HEK293T (cell line): ENCODE measurements around the gene EBPL.

Experiments used
- CTCF ChIA-PET: fragments of 350-600 bp; formaldehyde crosslinking; extraction: SDS; loops from one replicate; lab custom pipeline; 2021; ENCODE audit warnings: antibody characterized with exemption, inconsistent platforms; lab: Yijun Ruan, JAX
- POLR2A ChIA-PET: fragments of 350-600 bp; formaldehyde crosslinking; extraction: SDS; loops from one replicate; lab custom pipeline; 2020; ENCODE audit warnings: antibody characterized with exemption, inconsistent platforms; lab: Yijun Ruan, JAX
- DNase-seq: peaks from one replicate; pipeline ENCODE4 v3.0.0; 2012; ENCODE audit warnings: mixed read lengths; ENCODE audit errors: extremely low spot score
- ARNT ChIP-seq: fragments of 450-650 bp; IDR thresholded peaks from 2 replicates; pipeline ENCODE4 v1.6.1; 2017; ENCODE audit warnings: mild to moderate bottlenecking
- BHLHE40 ChIP-seq: fragments of 450-650 bp; IDR thresholded peaks from 2 replicates; pipeline ENCODE4 v1.6.1; 2016; ENCODE audit warnings: mild to moderate bottlenecking, moderate library complexity, borderline replicate concordance
- CTBP1 ChIP-seq: fragments of 450-650 bp; IDR thresholded peaks from 2 replicates; pipeline ENCODE4 v1.6.1; 2016; ENCODE audit warnings: borderline replicate concordance
- ELF4 ChIP-seq: fragments of 450-650 bp; IDR thresholded peaks from 2 replicates; pipeline ENCODE4 v1.6.1; 2017; ENCODE audit warnings: antibody characterized with exemption
- FOXA1 ChIP-seq: fragments of 450-650 bp; IDR thresholded peaks from 2 replicates; pipeline ENCODE4 v1.6.1; 2016; ENCODE audit warnings: mild to moderate bottlenecking
- FOXK2 ChIP-seq: fragments of 450-650 bp; IDR thresholded peaks from 2 replicates; pipeline ENCODE4 v1.6.1; 2016; ENCODE audit warnings: mild to moderate bottlenecking
- FOXM1 ChIP-seq: fragments of 450-650 bp; IDR thresholded peaks from 2 replicates; pipeline ENCODE4 v1.6.1; 2017; ENCODE audit warnings: mild to moderate bottlenecking, borderline replicate concordance
- HDGF ChIP-seq: fragments of 450-650 bp; IDR thresholded peaks from 2 replicates; pipeline ENCODE4 v1.6.1; 2017; ENCODE audit warnings: antibody characterized with exemption, borderline replicate concordance
- L3MBTL2 ChIP-seq: fragments of 450-650 bp; conservative IDR thresholded peaks from 2 replicates; pipeline ENCODE4 v1.6.1; 2016; ENCODE audit warnings: mild to moderate bottlenecking
- LEF1 ChIP-seq: fragments of 450-650 bp; IDR thresholded peaks from 2 replicates; pipeline ENCODE4 v1.6.1; 2017; ENCODE audit warnings: mild to moderate bottlenecking, borderline replicate concordance
- NFRKB ChIP-seq: fragments of 450-650 bp; IDR thresholded peaks from 2 replicates; pipeline ENCODE4 v1.6.1; 2016; ENCODE audit warnings: mild to moderate bottlenecking, moderate library complexity
- SP1 ChIP-seq: fragments of 450-650 bp; IDR thresholded peaks from 2 replicates; pipeline ENCODE4 v1.6.1; 2017
- SUZ12 ChIP-seq: fragments of 450-650 bp; IDR thresholded peaks from 2 replicates; pipeline ENCODE4 v1.6.1; 2016; ENCODE audit warnings: mild to moderate bottlenecking
- TARDBP ChIP-seq: fragments of 450-650 bp; IDR thresholded peaks from 2 replicates; pipeline ENCODE4 v1.6.1; 2016
- ZNF384 ChIP-seq: fragments of 450-650 bp; IDR thresholded peaks from 2 replicates; pipeline ENCODE4 v1.6.1; 2016
- TF ChIP-seq, protein P1 (sequence below): fragments of 450-650 bp; IDR thresholded peaks from 2 replicates; pipeline ENCODE4 v1.6.1; 2016

EBPL gene

DNA sequence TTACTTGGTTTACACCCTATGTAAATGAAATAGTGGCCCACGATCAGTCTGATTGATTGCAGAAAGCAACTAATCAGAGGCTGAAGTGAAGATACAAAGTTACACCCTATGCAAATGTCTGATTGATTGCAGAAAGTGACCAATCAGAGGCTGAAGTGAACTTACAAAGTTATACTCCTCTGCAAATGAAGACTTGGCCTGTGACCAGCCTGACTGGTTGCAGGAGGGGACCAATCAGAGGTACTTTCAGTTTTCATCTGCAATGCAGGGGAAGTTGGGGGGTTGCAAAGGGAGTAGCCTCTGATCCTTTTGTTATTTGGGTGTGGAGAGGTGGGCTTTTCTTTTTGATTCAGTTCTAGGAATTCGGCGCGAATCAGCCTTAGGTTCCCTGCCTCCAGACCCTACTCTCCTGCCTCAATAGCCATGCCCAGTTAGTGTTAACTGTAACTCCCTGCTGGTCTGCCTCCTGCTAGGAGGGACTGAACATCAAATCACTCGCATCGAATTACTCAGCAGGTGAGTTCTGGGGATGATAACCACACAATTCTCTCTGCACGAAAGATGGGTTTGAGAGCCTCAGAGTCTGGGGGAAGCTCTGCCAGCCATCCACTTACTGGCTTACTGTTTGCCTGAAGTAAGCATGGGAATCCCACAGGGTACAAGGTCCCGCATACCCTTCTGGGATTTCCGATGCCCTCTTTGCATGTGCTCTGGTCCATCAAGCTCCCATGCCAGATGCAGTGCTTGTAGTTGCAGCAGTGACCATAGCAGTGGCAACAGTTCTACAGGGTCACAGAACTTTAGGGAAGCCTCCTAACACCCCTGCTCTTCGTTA, 55.5 kb downstream of the EBPL start:
- ChIA-PET CTCF (no interaction called here), POLR2A (no interaction called here)
- TF ChIP-seq, protein P1, sequence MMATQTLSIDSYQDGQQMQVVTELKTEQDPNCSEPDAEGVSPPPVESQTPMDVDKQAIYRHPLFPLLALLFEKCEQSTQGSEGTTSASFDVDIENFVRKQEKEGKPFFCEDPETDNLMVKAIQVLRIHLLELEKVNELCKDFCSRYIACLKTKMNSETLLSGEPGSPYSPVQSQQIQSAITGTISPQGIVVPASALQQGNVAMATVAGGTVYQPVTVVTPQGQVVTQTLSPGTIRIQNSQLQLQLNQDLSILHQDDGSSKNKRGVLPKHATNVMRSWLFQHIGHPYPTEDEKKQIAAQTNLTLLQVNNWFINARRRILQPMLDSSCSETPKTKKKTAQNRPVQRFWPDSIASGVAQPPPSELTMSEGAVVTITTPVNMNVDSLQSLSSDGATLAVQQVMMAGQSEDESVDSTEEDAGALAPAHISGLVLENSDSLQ, result peak; percentile 55
- TF ChIP-seq HDGF, result no peak
- no peak for DNase-seq

DNA sequence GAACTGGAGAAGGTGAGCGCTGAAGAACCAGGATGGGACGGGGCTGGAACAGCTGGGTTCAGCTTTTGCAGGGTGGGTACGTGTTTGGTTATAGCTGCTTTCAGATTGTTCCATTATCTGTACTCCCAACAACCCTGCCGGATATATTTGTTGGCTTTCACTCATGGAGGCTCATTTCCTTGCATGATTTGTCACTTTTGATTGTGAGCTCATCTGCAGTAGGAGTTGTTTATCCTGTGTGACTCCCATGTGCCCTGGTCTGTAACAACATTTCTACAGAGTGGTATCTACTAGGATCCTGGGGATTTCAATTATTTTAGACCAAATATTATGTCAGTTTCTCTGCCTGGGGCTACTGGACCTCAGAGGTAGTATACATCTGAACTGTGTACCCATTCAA, 57.6 kb downstream of the EBPL start:
- no peak for TF ChIP-seq FOXK2
- TF ChIP-seq, protein P1, result no peak
- TF ChIP-seq ZNF384, result no peak
- no peak for TF ChIP-seq ELF4
- TF ChIP-seq HDGF, result no peak
- TF ChIP-seq SP1, result no peak
- TF ChIP-seq ARNT, result no peak
- no peak for TF ChIP-seq L3MBTL2
- no peak for TF ChIP-seq NFRKB
- TF ChIP-seq CTBP1, result no peak
- TF ChIP-seq TARDBP, result no peak
- TF ChIP-seq LEF1, result no peak
- no peak for TF ChIP-seq FOXA1
- no peak for TF ChIP-seq FOXM1
- no peak for TF ChIP-seq BHLHE40
- DNase-seq, result no peak
- POLR2A ChIA-PET, result no interaction called here
- CTCF ChIA-PET, result no interaction called here

DNA sequence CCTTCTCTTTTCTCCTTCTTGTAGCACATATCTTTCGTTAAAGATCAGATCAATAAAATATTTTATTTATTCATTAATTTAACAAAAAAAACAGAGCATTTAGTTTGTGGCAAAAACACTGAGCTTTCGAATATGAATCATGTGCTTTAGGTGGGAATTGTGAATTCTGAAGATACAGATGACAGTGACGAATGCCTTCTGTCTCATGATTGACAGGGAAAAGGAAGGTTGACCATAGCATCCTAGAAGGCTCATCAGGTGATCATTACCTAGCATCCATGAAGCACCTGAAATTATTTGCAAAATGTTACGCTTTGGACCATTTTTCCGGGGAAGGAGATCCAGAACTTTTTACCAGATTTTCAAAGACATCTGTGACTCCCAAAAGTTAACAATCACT, 59.1 kb downstream of the EBPL start:
- TF ChIP-seq SUZ12, result no peak
- TF ChIP-seq, protein P1, result peak; percentile 81
- ChIA-PET POLR2A (no interaction called here), CTCF (no interaction called here)

DNA sequence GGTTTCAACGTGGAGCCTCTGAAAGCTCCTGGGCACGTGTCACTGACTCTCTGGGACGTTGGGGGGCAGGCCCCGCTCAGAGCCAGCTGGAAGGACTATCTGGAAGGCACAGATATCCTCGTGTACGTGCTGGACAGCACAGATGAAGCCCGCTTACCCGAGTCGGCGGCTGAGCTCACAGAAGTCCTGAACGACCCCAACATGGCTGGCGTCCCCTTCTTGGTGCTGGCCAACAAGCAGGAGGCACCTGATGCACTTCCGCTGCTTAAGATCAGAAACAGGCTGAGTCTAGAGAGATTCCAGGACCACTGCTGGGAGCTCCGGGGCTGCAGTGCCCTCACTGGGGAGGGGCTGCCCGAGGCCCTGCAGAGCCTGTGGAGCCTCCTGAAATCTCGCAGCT, 60.7 kb downstream of the EBPL start:
- no peak for DNase-seq
- TF ChIP-seq FOXM1, result no peak
- TF ChIP-seq BHLHE40, result no peak
- no peak for TF ChIP-seq HDGF
- no peak for TF ChIP-seq ELF4
- TF ChIP-seq SP1, result no peak
- no peak for TF ChIP-seq LEF1
- TF ChIP-seq L3MBTL2, result no peak
- TF ChIP-seq FOXA1, result no peak
- no peak for TF ChIP-seq FOXK2
- ChIA-PET CTCF (no interaction called here), POLR2A (no interaction called here)

More for the DNA sequence above, 59.1 kb downstream of the EBPL start:
- DNase-seq, result no peak

DNA sequence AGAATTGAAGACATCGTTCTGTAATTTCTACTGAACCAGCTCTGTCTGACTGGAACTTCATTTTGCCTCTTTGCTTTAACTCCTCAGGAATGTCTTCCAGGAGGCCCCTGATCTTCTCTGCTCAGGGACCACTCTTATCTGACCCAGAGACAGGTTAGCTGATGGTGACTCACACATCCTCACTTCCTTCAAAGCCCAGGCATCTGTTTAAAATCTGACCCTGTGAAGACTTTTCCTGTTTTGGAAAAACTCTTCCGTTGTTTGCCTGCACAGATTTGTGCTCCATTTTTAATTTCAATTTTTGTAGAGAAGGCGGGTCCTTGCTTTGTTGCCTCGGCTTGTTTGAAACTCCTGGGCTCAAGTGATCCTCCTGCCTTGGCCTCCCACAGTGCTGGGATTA, 61.3 kb downstream of the EBPL start:
- TF ChIP-seq CTBP1 (no peak), LEF1 (no peak), ARNT (no peak), FOXK2 (no peak)
- no peak for DNase-seq
- ChIA-PET CTCF (no interaction called here), POLR2A (no interaction called here)

DNA sequence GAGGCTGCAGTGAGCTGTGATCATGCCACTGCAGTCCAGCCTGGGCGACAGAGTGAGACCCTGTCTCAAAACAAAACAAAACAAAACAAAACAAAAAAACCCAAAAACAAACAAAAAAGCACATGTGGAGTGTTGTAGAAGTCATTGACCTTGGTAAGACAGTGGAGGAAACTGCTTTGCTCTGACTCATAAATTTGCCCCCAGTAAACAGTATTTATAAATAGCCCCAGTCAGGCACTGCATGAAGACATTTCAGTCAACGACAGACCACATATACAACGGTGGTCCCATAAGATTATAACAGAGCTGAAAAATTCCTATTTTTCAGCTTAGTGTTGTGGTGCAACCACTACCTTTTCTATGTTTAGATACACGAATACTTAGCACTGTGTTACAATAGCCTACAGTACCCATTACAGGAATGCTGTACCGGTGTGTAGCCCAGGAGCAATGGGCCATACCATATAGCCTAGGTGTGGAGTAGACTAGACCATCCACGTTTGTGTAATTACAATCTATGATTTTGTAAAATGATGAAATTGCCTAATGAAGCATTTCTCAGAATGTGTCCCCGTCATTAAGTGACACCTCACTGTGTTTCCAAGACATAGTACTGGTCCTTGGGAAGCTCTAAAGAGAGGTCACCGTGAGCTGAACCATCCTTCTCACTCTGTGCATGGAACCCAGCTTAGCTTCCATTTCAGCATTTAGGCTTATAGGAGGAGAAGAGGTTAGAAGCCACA, 61.9 kb downstream of the EBPL start:
- no peak for DNase-seq
- TF ChIP-seq FOXM1 (no peak), SP1 (no peak), ELF4 (no peak), FOXA1 (no peak), L3MBTL2 (no peak), BHLHE40 (no peak), LEF1 (no peak), ZNF384 (no peak), NFRKB (no peak), TARDBP (no peak), CTBP1 (no peak), HDGF (no peak), FOXK2 (no peak), SUZ12 (no peak), ARNT (no peak)
- TF ChIP-seq, protein P1, result no peak
- ChIA-PET CTCF (no interaction called here), POLR2A (no interaction called here)
